Thyroid gland (tissue), 4 donors: ENCODE measurements around the gene ITGAV.

ENCODE experiments used
- CTCF ChIP-seq, 6 experiments: fragments of 200-600 bp in 3 of 6; fragments of 450-650 bp in 3 of 6; sonication (generic) in 3 of 6; IDR thresholded peaks; one replicate each; pipeline ENCODE4 v1.5.1; 2016 to 2019; ENCODE audit warnings: antibody characterized with exemption in 6 of 6, mild to moderate bottlenecking in 2 of 6, inconsistent platforms in 1 of 6, moderate library complexity in 1 of 6
- POLR2A ChIP-seq, 2 donors: fragments of 450-650 bp; IDR thresholded peaks; one replicate each; pipeline ENCODE4 v1.6.1; 2017; ENCODE audit warnings: antibody characterized with exemption in 2 of 2, mild to moderate bottlenecking in 2 of 2, moderate library complexity in 1 of 2

DNA sequence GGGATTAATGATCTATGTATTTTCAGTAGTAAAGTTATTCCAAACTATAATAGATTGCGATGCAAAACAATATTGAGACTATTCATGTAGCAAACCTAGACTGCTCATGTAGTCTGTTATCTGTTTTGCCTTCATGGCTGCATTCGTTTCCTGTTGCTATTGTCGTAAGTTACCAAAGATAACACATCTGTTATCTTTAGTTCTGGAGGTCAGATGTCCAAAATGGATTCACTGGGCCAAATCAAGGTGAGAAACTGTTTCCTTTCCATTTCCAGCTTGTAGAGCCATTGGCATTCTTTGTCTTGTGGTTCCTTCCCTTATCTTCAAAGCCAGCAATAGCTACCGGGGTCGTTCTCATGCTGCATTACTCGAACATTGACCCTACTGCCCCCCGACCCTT is 20.9 kb downstream of the ITGAV start:
- TF ChIP-seq POLR2A (IDR thresholded peaks at IDR 0.05) = no peak
- no peak for TF ChIP-seq CTCF (IDR thresholded peaks at IDR 0.05)
